Vagina (tissue), 2 donors: Measurements from ENCODE around the gene INSR.

ENCODE experiments used
- CTCF ChIP-seq, 3 experiments: fragments of 450-650 bp in 2 of 3; fragments of 200-600 bp in 1 of 3; sonication (generic) in 1 of 3; IDR thresholded peaks; one replicate each; pipeline ENCODE4 v1.5.1; 2017 to 2019; ENCODE audit warnings: antibody characterized with exemption in 3 of 3, mild to moderate bottlenecking in 2 of 3, moderate library complexity in 2 of 3
- POLR2A ChIP-seq, 2 donors: fragments of 450-650 bp; IDR thresholded peaks; one replicate each; pipeline ENCODE4 v1.6.1; 2017; ENCODE audit warnings: antibody characterized with exemption in 2 of 2, mild to moderate bottlenecking in 2 of 2, moderate library complexity in 2 of 2
- POLR2AphosphoS5 ChIP-seq, 2 donors: sonication (generic); formaldehyde crosslinking; IDR thresholded peaks; one replicate each; pipeline ENCODE4 v1.9.0; 2017; ENCODE audit warnings: antibody characterized with exemption in 2 of 2, mild to moderate bottlenecking in 2 of 2, low read depth in 1 of 2; ENCODE audit not compliant: insufficient read depth in 1 of 2

DNA sequence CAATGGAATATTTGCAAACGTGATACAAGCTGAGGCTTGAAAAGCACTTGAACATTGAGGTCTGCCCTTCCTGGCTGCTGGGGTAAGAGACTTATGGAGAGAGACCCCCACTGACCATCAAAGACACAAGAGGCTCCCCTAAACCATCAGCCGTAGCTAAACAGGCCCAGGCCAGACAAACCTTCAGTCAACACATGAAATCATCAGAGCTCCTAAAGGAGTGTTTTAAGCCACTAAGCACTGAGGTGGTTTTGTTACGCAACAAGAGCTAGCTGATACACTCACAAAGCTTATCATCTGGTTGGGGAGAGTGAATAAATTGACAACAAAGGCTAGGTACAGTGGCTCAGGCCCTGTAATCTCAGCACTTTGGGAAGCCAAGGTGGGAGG is 114.3 kb downstream of the INSR start:
- TF ChIP-seq CTCF (IDR thresholded peaks at IDR 0.05) (no peak), POLR2A (IDR thresholded peaks at IDR 0.05) (no peak), POLR2AphosphoS5 (IDR thresholded peaks at IDR 0.05; ENCODE audit: insufficient read depth in 1 of 2, low read depth in 1 of 2) (no peak)
